ENCODE results near the gene ANKZF1.

GRCh38 chr2:219228041-219228910 is 1.3 kb upstream of the ANKZF1 start:
- TF ChIP-seq CTCF (IDR thresholded peaks at IDR 0.05) (no peak), POLR2A (IDR thresholded peaks at IDR 0.05) (no peak)

Measured in Peyer's patch (tissue), 4 donors.